Measurements from ENCODE around the gene ZNF813. TPM values are rescaled to one million over a fixed set of nuclear protein-coding genes. Genes with fewer than 3 reads are reported as not detected.

Gene ZNF813
- total RNA-seq, 1 experiment from 2014 or later = 9.6 TPM

GRCh38 chr19:53509443-53509842 lies 41.9 kb downstream of the ZNF813 start:
- DNase-seq (ENCODE audit: low read depth, low spot score) (no peak), ATAC-seq (no peak)
- Histone ChIP-seq H3K27me3 (ENCODE audit: control insufficient read depth, insufficient read depth, low read length) (no peaks in the 10 kb centered on the region; the same call in 1 of the 2 replicates), H3K4me1 (ENCODE audit: control insufficient read depth, insufficient read depth, low read length) (peaks cover 8% of the 10 kb centered on the region; the same call in 1 of the 2 replicates), H3K4me3 (ENCODE audit: low read depth in 2 of 2, low read length in 2 of 2) (no peak overlapping the region), H3K36me3 (ENCODE audit: control insufficient read depth, insufficient read depth, low read length) (no peaks in the 10 kb centered on the region), H3K27ac (ENCODE audit: low read length) (no peak overlapping the region), H3K9me3 (ENCODE audit: control insufficient read depth, insufficient read depth, low read depth, low read length) (no peaks in the 10 kb centered on the region)
- BruUV-seq (replicated peaks) = no TSS peak
- POLR2A ChIA-PET = no interaction called here
- CTCF ChIA-PET = interaction anchor here (1.0 kb wide), 1 partner anchor 84 kb away, joined by 4 read pairs; no protein-coding TSS in a partner anchor
- intact Hi-C loops (cut with micrococcal nuclease; ENCODE audit: unreplicated experiment) = no loop called here
- in situ Hi-C loops (cut with HindIII; ENCODE audit: low pct_unique_long_range_greater_than_20kb, low sequenced_read_pairs) = no loop called here
- TF ChIP-seq, protein P1, sequence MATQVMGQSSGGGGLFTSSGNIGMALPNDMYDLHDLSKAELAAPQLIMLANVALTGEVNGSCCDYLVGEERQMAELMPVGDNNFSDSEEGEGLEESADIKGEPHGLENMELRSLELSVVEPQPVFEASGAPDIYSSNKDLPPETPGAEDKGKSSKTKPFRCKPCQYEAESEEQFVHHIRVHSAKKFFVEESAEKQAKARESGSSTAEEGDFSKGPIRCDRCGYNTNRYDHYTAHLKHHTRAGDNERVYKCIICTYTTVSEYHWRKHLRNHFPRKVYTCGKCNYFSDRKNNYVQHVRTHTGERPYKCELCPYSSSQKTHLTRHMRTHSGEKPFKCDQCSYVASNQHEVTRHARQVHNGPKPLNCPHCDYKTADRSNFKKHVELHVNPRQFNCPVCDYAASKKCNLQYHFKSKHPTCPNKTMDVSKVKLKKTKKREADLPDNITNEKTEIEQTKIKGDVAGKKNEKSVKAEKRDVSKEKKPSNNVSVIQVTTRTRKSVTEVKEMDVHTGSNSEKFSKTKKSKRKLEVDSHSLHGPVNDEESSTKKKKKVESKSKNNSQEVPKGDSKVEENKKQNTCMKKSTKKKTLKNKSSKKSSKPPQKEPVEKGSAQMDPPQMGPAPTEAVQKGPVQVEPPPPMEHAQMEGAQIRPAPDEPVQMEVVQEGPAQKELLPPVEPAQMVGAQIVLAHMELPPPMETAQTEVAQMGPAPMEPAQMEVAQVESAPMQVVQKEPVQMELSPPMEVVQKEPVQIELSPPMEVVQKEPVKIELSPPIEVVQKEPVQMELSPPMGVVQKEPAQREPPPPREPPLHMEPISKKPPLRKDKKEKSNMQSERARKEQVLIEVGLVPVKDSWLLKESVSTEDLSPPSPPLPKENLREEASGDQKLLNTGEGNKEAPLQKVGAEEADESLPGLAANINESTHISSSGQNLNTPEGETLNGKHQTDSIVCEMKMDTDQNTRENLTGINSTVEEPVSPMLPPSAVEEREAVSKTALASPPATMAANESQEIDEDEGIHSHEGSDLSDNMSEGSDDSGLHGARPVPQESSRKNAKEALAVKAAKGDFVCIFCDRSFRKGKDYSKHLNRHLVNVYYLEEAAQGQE (IDR thresholded peaks at IDR 0.05; ENCODE audit: insufficient read depth in 1 of 2, low read depth in 2 of 2, low read length in 1 of 2) = no peak

DNA sequence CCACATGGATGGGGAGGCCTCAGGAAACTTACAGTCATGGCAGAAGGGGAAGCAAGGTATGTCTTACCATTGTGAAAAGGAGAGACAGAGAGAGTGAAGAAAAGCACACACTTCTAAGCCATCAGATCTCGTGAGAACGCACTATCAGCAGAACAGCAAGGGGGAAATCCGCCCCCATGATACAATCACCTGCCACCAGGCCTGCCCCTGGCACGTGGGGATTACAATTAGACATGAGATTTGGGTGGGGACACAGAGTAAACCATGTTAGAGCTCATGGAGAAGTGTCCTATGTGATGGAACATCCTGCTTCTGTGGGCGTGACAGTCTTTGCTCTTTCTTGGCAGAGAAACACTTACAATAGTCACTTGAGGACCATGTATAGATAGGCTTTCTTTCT lies 42.3 kb downstream of the ZNF813 start:
- TF ChIP-seq TCF7L2 (IDR thresholded peaks at IDR 0.05; ENCODE audit: low read depth, low read length) (no peak), POLR2AphosphoS5 (IDR thresholded peaks at IDR 0.05; ENCODE audit: low read depth, low read length) (no peak), SIN3A (IDR thresholded peaks at IDR 0.05; ENCODE audit: borderline replicate concordance, insufficient read depth, low read depth, low read length) (no peak), CTCF (IDR thresholded peaks at IDR 0.05) (no peak)
- TF ChIP-seq, protein P1 (IDR thresholded peaks at IDR 0.05; ENCODE audit: insufficient read depth in 1 of 2, low read depth in 2 of 2, low read length in 1 of 2) = no peak
- no peak for DNase-seq (ENCODE audit: low read depth, low spot score)
- no peak for ATAC-seq
- intact Hi-C loops (cut with micrococcal nuclease; ENCODE audit: unreplicated experiment) = loop anchor here (5.0 kb wide), 1 partner anchor 83 kb away; no protein-coding TSS in a partner anchor
- no peaks in the 10 kb centered on the region for H3K9me3 ChIP-seq (ENCODE audit: control insufficient read depth, insufficient read depth, low read depth, low read length)
- no peak overlapping the region for H3K4me3 ChIP-seq (ENCODE audit: low read depth in 2 of 2, low read length in 2 of 2)
- no peak overlapping the region for H3K27ac ChIP-seq (ENCODE audit: low read length)
- no TSS peak for BruUV-seq (replicated peaks)
- CTCF ChIA-PET = interaction anchor here (1.0 kb wide), 1 partner anchor 85 kb away, joined by 4 read pairs; no protein-coding TSS in a partner anchor
- H3K36me3 ChIP-seq (ENCODE audit: control insufficient read depth, insufficient read depth, low read length) = no peaks in the 10 kb centered on the region
- in situ Hi-C loops (cut with HindIII; ENCODE audit: low pct_unique_long_range_greater_than_20kb, low sequenced_read_pairs) = no loop called here
- no peaks in the 10 kb centered on the region; the same call in 1 of the 2 replicates for H3K27me3 ChIP-seq (ENCODE audit: control insufficient read depth, insufficient read depth, low read length)
- peaks cover 4% of the 10 kb centered on the region; the same call in 1 of the 2 replicates for H3K4me1 ChIP-seq (ENCODE audit: control insufficient read depth, insufficient read depth, low read length)
- POLR2A ChIA-PET = no interaction called here

All from Panc1 (cell line).